ENCODE data around the gene MTR. TPM values are rescaled to one million over a fixed set of nuclear protein-coding genes. Genes with fewer than 3 reads are reported as not detected.

MTR gene
- total and polyA plus RNA-seq, 2 donors (not counting 1 experiment from before 2014, with no cell fraction given), result 9.9 to 49.1 TPM

- Mint-ChIP-seq H3K27ac (no peak overlapping the region), H3K4me1 (no peaks in the 10 kb centered on the region), H3K9me3 (ENCODE audit: insufficient read depth) (no peaks in the 10 kb centered on the region), H3K27me3 (no peaks in the 10 kb centered on the region), H3K4me3 (no peak overlapping the region)
- Histone ChIP-seq H3K36me3 (replicated peaks in 1 of 2; ENCODE audit: control extremely low read depth in 1 of 2, control insufficient read depth in 1 of 2, extremely low read depth in 1 of 2, insufficient read depth in 2 of 2, low read length in 1 of 2) (peaks cover 8 to 61% of the 10 kb centered on the region in 2 experiments), H4K20me1 (ENCODE audit: control insufficient read depth, insufficient read depth, low read length, poor library complexity, severe bottlenecking) (no peaks in the 10 kb centered on the region), H3K4me3 (ENCODE audit: control extremely low read depth in 1 of 5, extremely low read depth in 1 of 5, insufficient read depth in 1 of 5, low read depth in 2 of 5, low read length in 4 of 5) (no peak overlapping the region), H3K27ac (ENCODE audit: low read length in 2 of 2) (no peak overlapping the region), H3K4me2 (replicated peaks; ENCODE audit: low read depth, low read length, poor library complexity, severe bottlenecking) (no peak overlapping the region), H3K4me1 (ENCODE audit: control insufficient read depth in 2 of 2, insufficient read depth in 2 of 2, low read length in 2 of 2) (no peaks in the 10 kb centered on the region), H2AFZ (ENCODE audit: insufficient read depth, low read depth, low read length, poor library complexity, severe bottlenecking) (no peak overlapping the region), H3K27me3 (replicated peaks in 1 of 4; ENCODE audit: control extremely low read depth in 1 of 4, control insufficient read depth in 3 of 4, insufficient read depth in 4 of 4, low read length in 3 of 4) (no peaks in the 10 kb centered on the region), H3K9ac (ENCODE audit: low read length) (no peak overlapping the region), H3K79me2 (ENCODE audit: control insufficient read depth, insufficient read depth, low read length) (no peaks in the 10 kb centered on the region), H3K9me3 (ENCODE audit: control extremely low read depth in 1 of 3, control insufficient read depth in 2 of 3, insufficient read depth in 1 of 3, low read length in 2 of 3) (peaks cover 0 to 2% (median 0%) of the 10 kb centered on the region in 3 donors)
- intact Hi-C loops (cut with micrococcal nuclease), result no loop called here
- CTCF ChIA-PET, result no interaction called here
- TF ChIP-seq EZH2 (IDR thresholded peaks at IDR 0.05; ENCODE audit: borderline replicate concordance, insufficient read depth, low read depth, low read length, poor library complexity, severe bottlenecking), result no peak
- TF ChIP-seq, protein P1, sequence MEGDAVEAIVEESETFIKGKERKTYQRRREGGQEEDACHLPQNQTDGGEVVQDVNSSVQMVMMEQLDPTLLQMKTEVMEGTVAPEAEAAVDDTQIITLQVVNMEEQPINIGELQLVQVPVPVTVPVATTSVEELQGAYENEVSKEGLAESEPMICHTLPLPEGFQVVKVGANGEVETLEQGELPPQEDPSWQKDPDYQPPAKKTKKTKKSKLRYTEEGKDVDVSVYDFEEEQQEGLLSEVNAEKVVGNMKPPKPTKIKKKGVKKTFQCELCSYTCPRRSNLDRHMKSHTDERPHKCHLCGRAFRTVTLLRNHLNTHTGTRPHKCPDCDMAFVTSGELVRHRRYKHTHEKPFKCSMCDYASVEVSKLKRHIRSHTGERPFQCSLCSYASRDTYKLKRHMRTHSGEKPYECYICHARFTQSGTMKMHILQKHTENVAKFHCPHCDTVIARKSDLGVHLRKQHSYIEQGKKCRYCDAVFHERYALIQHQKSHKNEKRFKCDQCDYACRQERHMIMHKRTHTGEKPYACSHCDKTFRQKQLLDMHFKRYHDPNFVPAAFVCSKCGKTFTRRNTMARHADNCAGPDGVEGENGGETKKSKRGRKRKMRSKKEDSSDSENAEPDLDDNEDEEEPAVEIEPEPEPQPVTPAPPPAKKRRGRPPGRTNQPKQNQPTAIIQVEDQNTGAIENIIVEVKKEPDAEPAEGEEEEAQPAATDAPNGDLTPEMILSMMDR (IDR thresholded peaks at IDR 0.05), result no peak
- POLR2A ChIA-PET, result no interaction called here
- ATAC-seq (ENCODE audit: low read depth), result no peak
- DNase-seq, result no peak
- 100% methylated on average over 1 of the region's 3 CpGs for WGBS (ENCODE audit: insufficient coverage)
Measured at GRCh38 chr1:236864211-236864610, 69.1 kb downstream of the MTR start.

- no peaks in the 10 kb centered on the region for H3K27me3 Mint-ChIP-seq
- peaks cover 0 to 2% (median 0%) of the 10 kb centered on the region in 3 donors for H3K9me3 ChIP-seq (ENCODE audit: control extremely low read depth in 1 of 3, control insufficient read depth in 2 of 3, insufficient read depth in 1 of 3, low read length in 2 of 3)
Measured at GRCh38 chr1:236864996-236865817, 70.1 kb downstream of the MTR start.

More at GRCh38 chr1:236864996-236865817, 70.1 kb downstream of the MTR start:
- Mint-ChIP-seq H3K27ac (no peak overlapping the region), H3K4me1 (no peaks in the 10 kb centered on the region), H3K9me3 (ENCODE audit: insufficient read depth) (no peaks in the 10 kb centered on the region), H3K4me3 (no peak overlapping the region)
- Histone ChIP-seq H3K27me3 (replicated peaks in 1 of 4; ENCODE audit: control extremely low read depth in 1 of 4, control insufficient read depth in 3 of 4, insufficient read depth in 4 of 4, low read length in 3 of 4) (no peaks in the 10 kb centered on the region), H2AFZ (ENCODE audit: insufficient read depth, low read depth, low read length, poor library complexity, severe bottlenecking) (no peak overlapping the region), H3K4me3 (ENCODE audit: control extremely low read depth in 1 of 5, extremely low read depth in 1 of 5, insufficient read depth in 1 of 5, low read depth in 2 of 5, low read length in 4 of 5) (no peak overlapping the region), H3K4me2 (replicated peaks; ENCODE audit: low read depth, low read length, poor library complexity, severe bottlenecking) (no peak overlapping the region), H4K20me1 (ENCODE audit: control insufficient read depth, insufficient read depth, low read length, poor library complexity, severe bottlenecking) (no peaks in the 10 kb centered on the region), H3K79me2 (ENCODE audit: control insufficient read depth, insufficient read depth, low read length) (no peaks in the 10 kb centered on the region), H3K4me1 (ENCODE audit: control insufficient read depth in 2 of 2, insufficient read depth in 2 of 2, low read length in 2 of 2) (no peaks in the 10 kb centered on the region), H3K9ac (ENCODE audit: low read length) (no peak overlapping the region), H3K36me3 (replicated peaks in 1 of 2; ENCODE audit: control extremely low read depth in 1 of 2, control insufficient read depth in 1 of 2, extremely low read depth in 1 of 2, insufficient read depth in 2 of 2, low read length in 1 of 2) (peaks cover 10 to 60% of the 10 kb centered on the region in 2 experiments), H3K27ac (ENCODE audit: low read length in 2 of 2) (no peak overlapping the region)
- ChIA-PET POLR2A (no interaction called here), CTCF (interaction anchor here (2.4 kb wide), 1 partner anchor 105 kb away, joined by 7 read pairs; no protein-coding TSS in a partner anchor)
- no peak for TF ChIP-seq EZH2 (IDR thresholded peaks at IDR 0.05; ENCODE audit: borderline replicate concordance, insufficient read depth, low read depth, low read length, poor library complexity, severe bottlenecking)
- TF ChIP-seq, protein P1 (IDR thresholded peaks at IDR 0.05), result no peak
- ATAC-seq (ENCODE audit: low read depth), result no peak
- no peak for DNase-seq
- intact Hi-C loops (cut with micrococcal nuclease), result loop anchor here (5.0 kb wide), 1 partner anchor 258 kb away; no protein-coding TSS in a partner anchor
- 100% methylated on average over 1 of the region's 3 CpGs for WGBS (ENCODE audit: insufficient coverage)
